HG03460 (cell line): ENCODE data around the gene RPS19.
"Not testable (repeated sequence)": the region's sequence is repeated elsewhere in the genome, so short reads cannot be mapped to it uniquely, and the experiment has no call there.

Source experiments
- ATAC-seq: cut with Tn5 transposase; IDR thresholded peaks from one replicate; pipeline ENCODE4 v1.9.1; 2021; ENCODE audit not compliant: unreplicated experiment

RPS19 gene

GRCh38 chr19:41859213-41859617, 840 bp upstream of the RPS19 start:
- ATAC-seq, result no peak

- ATAC-seq, result no peak
Measured at GRCh38 chr19:41860419-41861115, 512 bp downstream of the RPS19 start.

- no peak for ATAC-seq
Measured at GRCh38 chr19:41861116-41861768, 1.2 kb downstream of the RPS19 start.

GRCh38 chr19:41861846-41862245, 1.8 kb downstream of the RPS19 start:
- no peak for ATAC-seq

GRCh38 chr19:41862445-41862986, 2.5 kb downstream of the RPS19 start:
- no peak for ATAC-seq

- no peak for ATAC-seq
Measured at GRCh38 chr19:41863209-41863931, 3.3 kb downstream of the RPS19 start.

- ATAC-seq, result no peak
Measured at GRCh38 chr19:41864374-41864773, 4.3 kb downstream of the RPS19 start.

GRCh38 chr19:41866284-41866683, 6.2 kb downstream of the RPS19 start:
- no peak for ATAC-seq

- no peak for ATAC-seq
Measured at GRCh38 chr19:41868120-41868988, 8.3 kb downstream of the RPS19 start.

- no peak for ATAC-seq
Measured at GRCh38 chr19:41868989-41869300, 8.9 kb downstream of the RPS19 start.

- ATAC-seq, result no peak
Measured at GRCh38 chr19:41869374-41869955, 9.4 kb downstream of the RPS19 start.

GRCh38 chr19:41870401-41870873, 10.4 kb downstream of the RPS19 start:
- no peak for ATAC-seq

- ATAC-seq, result peak; percentile 58
Measured at GRCh38 chr19:41871573-41872383, 11.7 kb downstream of the RPS19 start.

- ATAC-seq, result no peak
Measured at GRCh38 chr19:41872384-41872774, 12.3 kb downstream of the RPS19 start.

- no peak for ATAC-seq
Measured at GRCh38 chr19:41872775-41873647, 13.0 kb downstream of the RPS19 start.

- not testable (repeated sequence) for ATAC-seq
Measured at GRCh38 chr19:41875973-41876372, 15.9 kb downstream of the RPS19 start.

- peak; percentile 67 for ATAC-seq
Measured at GRCh38 chr19:41876847-41877832, 17.1 kb downstream of the RPS19 start, which contains the start of gene CD79A. TSS of gene CD79A (plus strand) at chr19:41877279. CDS start at chr19:41877305, 26 bp downstream.
